Heart left ventricle (tissue), 16 donors: ENCODE results near the gene DDIT4. TPM values are rescaled to one million over a fixed set of nuclear protein-coding genes. Genes with fewer than 3 reads are reported as not detected.
A peak's percentile ranks its signal among the peaks of the same experiment; 100 is the strongest.
"Not testable (repeated sequence)": the region's sequence is repeated elsewhere in the genome, so short reads cannot be mapped to it uniquely, and the experiment has no call there.

Experiments
- ATAC-seq, 4 donors: fragments of 200-7000 bp; cut with Tn5 transposase; one replicate each; pipeline ENCODE4 v1.9.1; 2020 to 2022; ENCODE audit warnings: moderate library complexity in 4 of 4, mild to moderate bottlenecking in 3 of 4, moderate number of reproducible peaks in 1 of 4
- DNase-seq, 5 donors: peaks; one replicate each; pipeline ENCODE4 v3.0.0-alpha.2; 2020
- H3K27ac ChIP-seq, 12 donors: fragments of 200-600 bp; sonication (generic) in 4 of 12; one replicate each; pipeline versions ENCODE4 v1.5.0 to v1.8.0; 2016 to 2022; ENCODE audit warnings: mild to moderate bottlenecking in 2 of 12
- H3K27me3 ChIP-seq, 9 donors: fragments of 200-600 bp; sonication (generic) in 2 of 9; one replicate each; pipeline versions ENCODE4 v1.5.1 to v1.8.0; 2016 to 2022; ENCODE audit warnings: mild to moderate bottlenecking in 3 of 9
- H3K36me3 ChIP-seq, 9 donors: fragments of 200-600 bp; sonication (generic) in 2 of 9; one replicate each; pipeline versions ENCODE4 v1.5.0 to v1.8.0; 2018 to 2022; ENCODE audit warnings: mild to moderate bottlenecking in 2 of 9
- H3K4me1 ChIP-seq, 12 donors: fragments of 200-600 bp; sonication (generic) in 4 of 12; one replicate each; pipeline versions ENCODE4 v1.5.0 to v1.8.0; 2016 to 2022; ENCODE audit warnings: mild to moderate bottlenecking in 3 of 12
- H3K4me3 ChIP-seq, 12 donors: fragments of 200-600 bp; sonication (generic) in 4 of 12; one replicate each; pipeline versions ENCODE4 v1.5.0 to v1.8.0; 2017 to 2022; ENCODE audit warnings: mild to moderate bottlenecking in 9 of 12, moderate library complexity in 4 of 12
- H3K9me3 ChIP-seq, 12 donors: fragments of 200-600 bp; sonication (generic) in 4 of 12; one replicate each; pipeline versions ENCODE4 v1.5.0 to v1.8.0; 2016 to 2022; ENCODE audit warnings: mild to moderate bottlenecking in 1 of 12
- CTCF ChIP-seq, 12 donors: fragments of 200-600 bp; sonication (generic) in 4 of 12; IDR thresholded peaks; one replicate each; pipeline versions ENCODE4 v1.5.0 to v1.8.0; 2018 to 2022; ENCODE audit warnings: antibody characterized with exemption in 12 of 12, mild to moderate bottlenecking in 5 of 12
- POLR2A ChIP-seq, 2 donors: fragments of 450-650 bp; IDR thresholded peaks; one replicate each; pipeline ENCODE4 v1.6.1; 2017; ENCODE audit warnings: antibody characterized with exemption in 2 of 2, mild to moderate bottlenecking in 2 of 2, moderate library complexity in 2 of 2
- WGBS, 4 donors: extraction: QIAGEN DNeasy Blood & Tissue Kit in 2 of 4; methylation state at CpG; one replicate each; pipeline versions ENCODE4 v1.1.5 to v1.1.7; 2013 to 2018; 5-methylcytosine and 5-hydroxymethylcytosine counted together
- intact Hi-C, 10 donors: fragments of 100-400 bp; cut with DNase I; formaldehyde crosslinking; loops; one replicate each; pipeline versions ENCODE4 v1.11.1 to v1.14.2; 2022
- polyA plus RNA-seq, 2 donors: library from polyadenylated mRNA; stranded (reverse); fragments of 200-250 nt; gene quantifications; one replicate each; pipeline ENCODE4 v1.2.3, GENCODE V29; 2013
- total RNA-seq, 9 donors: library from RNA; depleted of rRNA in 2 of 9; stranded (reverse); fragments of >200 nt in 2 of 9; fragmentation: NEBNext Ultra II Directional in 3 of 9; extraction: Animal tissue kit (Norgen Biotek cat#: 25700) in 3 of 9; gene quantifications; one replicate each; pipeline versions ENCODE4 v1.1.0 to v1.2.4, GENCODE V29; 2016 to 2023
- donor health status: ischemic (EF 13 %, LVEDD 7.1; RV severe dilation, severe dysfunction).
- donor health status: healthy with polysubstance abuse.
- donor health status: DM: no; HTN: yes; CAD: no.
- donor health status: DM: no; HTN: no; CAD: no.
- donor health status: ischemic (EF 25% LVEDD 6.9; RV normal size, moderate dysfunction).
- donor health status: ischemic (EF 25% LVEDD 5.7; RV mildly dilated, moderate dysfunction).
- donor health status: healthy.
- donor health status: DM: yes; HTN: yes; CAD: no.
- donor health status: ischemic (EF 35%, LVEDD 5.7; RV mildly dilated, moderate dysfunction).
- donor health status: nonischemic (EF 11% LVEDD 7.7; RV severe dilation, severe dysfunction).
- donor health status: DM: yes; HTN: yes; CAD: no.
- donor health status: PGD.
- donor health status: ischemic (EF 29% LVEDD 5.4; RV normal size, mild dysfunction).
- donor health status: nonischemic (EF 23%, LVEDD 6.1; RV moderate dilation, normal function).

DDIT4 gene
- total and polyA plus RNA-seq, 11 donors, result 14.6 to 112 (median 47.6) TPM

- ATAC-seq (no peak), DNase-seq (peak in 1 of 5 donors; percentile 17)
- Histone ChIP-seq H3K4me3 (no peak overlapping the region), H3K9me3 (no peaks in the 10 kb centered on the region), H3K36me3 (peaks cover 3 to 20% (median 15%) of the 10 kb centered on the region in 9 donors), H3K4me1 (peaks cover 6 to 38% (median 24%) of the 10 kb centered on the region in 12 donors), H3K27ac (peak overlapping the region; percentile 5 to 100 (median 74)), H3K27me3 (no peaks in the 10 kb centered on the region)
- TF ChIP-seq CTCF (IDR thresholded peaks at IDR 0.05) (no peak), POLR2A (IDR thresholded peaks at IDR 0.05) (no peak)
- 80 to 88% (median 82%) methylated on average over 5 of the region's 5 CpGs for WGBS, 4 donors
- intact Hi-C loops, result loop anchor here in 6 of 10 donors (2.0 to 10.0 kb wide), 5 partner anchors 19 to 50 kb away; no protein-coding TSS in a partner anchor
These were observed 3.7 kb downstream of the DDIT4 start for GRCh38 chr10:72277340-72277995.

GRCh38 chr10:72277996-72278667, 4.4 kb downstream of the DDIT4 start:
- TF ChIP-seq CTCF (IDR thresholded peaks at IDR 0.05), result no peak
- TF ChIP-seq POLR2A (IDR thresholded peaks at IDR 0.05), result no peak
- intact Hi-C loops, result loop anchor here in 6 of 10 donors (2.0 to 10.0 kb wide), 5 partner anchors 19 to 49 kb away; no protein-coding TSS in a partner anchor
- H3K27ac ChIP-seq, result peak overlapping the region in 7 of 12 donors; percentile 5 to 100 (median 96)

GRCh38 chr10:72278668-72279393, 5.1 kb downstream of the DDIT4 start:
- WGBS, 4 donors, result 85 to 87% (median 86%) methylated on average over 5 of the region's 5 CpGs
- H3K9me3 ChIP-seq, result no peaks in the 10 kb centered on the region
- H3K27me3 ChIP-seq, result no peaks in the 10 kb centered on the region
- no peak overlapping the region for H3K4me3 ChIP-seq
- peaks cover 3 to 20% (median 15%) of the 10 kb centered on the region in 9 donors for H3K36me3 ChIP-seq
- no peak for TF ChIP-seq POLR2A (IDR thresholded peaks at IDR 0.05)
- DNase-seq, result no peak
- peaks cover 6 to 30% (median 22%) of the 10 kb centered on the region in 12 donors for H3K4me1 ChIP-seq
- no peak for ATAC-seq
- intact Hi-C loops, result loop anchor here in 5 of 10 donors (5.0 to 10.0 kb wide), 4 partner anchors 38 to 48 kb away; no protein-coding TSS in a partner anchor
- H3K27ac ChIP-seq, result peak overlapping the region in 1 of 12 donors; percentile 96

More at GRCh38 chr10:72277996-72278667, 4.4 kb downstream of the DDIT4 start:
- no peak for DNase-seq
- Histone ChIP-seq H3K4me1 (peaks cover 6 to 32% (median 22%) of the 10 kb centered on the region in 12 donors), H3K36me3 (peaks cover 3 to 20% (median 15%) of the 10 kb centered on the region in 9 donors), H3K4me3 (no peak overlapping the region), H3K27me3 (no peaks in the 10 kb centered on the region), H3K9me3 (no peaks in the 10 kb centered on the region)
- no peak for ATAC-seq
- 85 to 93% (median 86%) methylated on average over 3 of the region's 3 CpGs for WGBS, 4 donors

- H3K36me3 ChIP-seq, result peaks cover 3 to 18% (median 15%) of the 10 kb centered on the region in 9 donors
- not testable (repeated sequence) for DNase-seq, H3K4me3 ChIP-seq, H3K27me3 ChIP-seq, H3K9me3 ChIP-seq, H3K27ac ChIP-seq, ATAC-seq
- intact Hi-C loops, result loop anchor here in 5 of 10 donors (5.0 to 10.0 kb wide), 4 partner anchors 38 to 48 kb away; no protein-coding TSS in a partner anchor
- WGBS, 4 donors, result 87 to 92% (median 90%) methylated on average over 7 of the region's 7 CpGs
- H3K4me1 ChIP-seq, result peaks cover 6 to 27% (median 21%) of the 10 kb centered on the region in 12 donors
These were observed 5.9 kb downstream of the DDIT4 start for GRCh38 chr10:72279587-72279986.
